ENCODE results near the gene RETREG1. TPM values are rescaled to one million over a fixed set of nuclear protein-coding genes. Genes with fewer than 3 reads are reported as not detected.

RETREG1 gene
- total and polyA plus RNA-seq, 2 of the 13 experiments (the other 11 are each of a cell fraction or from before 2014, with no cell fraction given): 0.07 TPM; not detected in 1

GRCh38 chr5:16570121-16570815 lies 46.5 kb downstream of the RETREG1 start:
- WGBS (ENCODE audit: low lambda C conversion rate): 45% methylated on average over 3 of the region's 3 CpGs
- TF ChIP-seq ZNF660 (CRISPR knock-in tag; IDR thresholded peaks at IDR 0.05; ENCODE audit: borderline replicate concordance, low read depth) (no peak), MED8 (CRISPR knock-in tag; IDR thresholded peaks at IDR 0.05; ENCODE audit: insufficient replicate concordance) (no peak), ELF1 (CRISPR knock-in tag; IDR thresholded peaks at IDR 0.05) (no peak), ZNF547 (CRISPR knock-in tag; IDR thresholded peaks at IDR 0.05) (no peak), ZBTB40 (IDR thresholded peaks at IDR 0.05) (no peak), ZBTB40 (CRISPR knock-in tag; IDR thresholded peaks at IDR 0.05) (no peak), ZNF607 (CRISPR knock-in tag; IDR thresholded peaks at IDR 0.05; ENCODE audit: borderline replicate concordance) (no peak), NFE2L2 (IDR thresholded peaks at IDR 0.05; ENCODE audit: low read length) (no peak), SUZ12 (IDR thresholded peaks at IDR 0.05; ENCODE audit: low read depth, low read length) (no peak), ZBTB8A (CRISPR knock-in tag; IDR thresholded peaks at IDR 0.05; ENCODE audit: borderline replicate concordance, low read depth) (no peak), ZNF891 (CRISPR knock-in tag; IDR thresholded peaks at IDR 0.05) (no peak), MEIS1 (CRISPR knock-in tag; IDR thresholded peaks at IDR 0.05; ENCODE audit: borderline replicate concordance) (no peak), ZNF354B (CRISPR knock-in tag; IDR thresholded peaks at IDR 0.05) (no peak)

More at GRCh38 chr5:16570121-16570815, 46.5 kb downstream of the RETREG1 start:
- Histone ChIP-seq H3K79me2 (ENCODE audit: insufficient read depth, low read length) (no peaks in the 10 kb centered on the region), H3K4me1 (ENCODE audit: insufficient read depth, low read length) (peaks cover 20% of the 10 kb centered on the region; the same call in 1 of the 2 replicates), H3K9ac (ENCODE audit: insufficient read depth, low read depth, low read length) (no peak overlapping the region), H3K27ac (ENCODE audit: extremely low read length, insufficient read depth, low read length) (no peak overlapping the region), H3K4me3 (replicated peaks in 1 of 3; ENCODE audit: insufficient read depth in 1 of 3, low read depth in 2 of 3, low read length in 3 of 3) (no peak overlapping the region), H2AFZ (ENCODE audit: low read length) (no peak overlapping the region), H3K27me3 (ENCODE audit: control insufficient read depth in 1 of 2, insufficient read depth in 2 of 2, low read length in 2 of 2) (no peaks in the 10 kb centered on the region), H3K4me2 (ENCODE audit: low read depth, low read length) (no peak overlapping the region), H3K36me3 (replicated peaks in 1 of 2; ENCODE audit: control insufficient read depth in 1 of 2, insufficient read depth in 2 of 2, low read length in 2 of 2) (no peaks in the 10 kb centered on the region), H3K9me3 (ENCODE audit: low read length) (no peaks in the 10 kb centered on the region), H4K20me1 (ENCODE audit: insufficient read depth, low read length) (no peaks in the 10 kb centered on the region)
- DNase-seq (ENCODE audit: low spot score): no peak
- CTCF ChIA-PET (ENCODE audit: low intra/inter-chr PET ratio, low total read pairs): no interaction called here
- no TSS peak for BruUV-seq (replicated peaks)
- in situ Hi-C loops (cut with HindIII; ENCODE audit: extremely low pct_ligation_motif_present, low pct_unique_long_range_greater_than_20kb) (no loop called here), intact Hi-C loops (cut with micrococcal nuclease; ENCODE audit: unreplicated experiment) (no loop called here)
- no peak for ATAC-seq
- FAIRE-seq: no peak
- POLR2A ChIA-PET: no interaction called here

Data from HepG2 (cell line).